Suppressor macrophage treated with lipopolysaccharide for 1 hour (primary cell): ENCODE measurements around the gene RAB2B.
A peak's percentile ranks its signal among the peaks of the same experiment; 100 is the strongest.

Experiments
- DNase-seq, 3 donors: peaks; one replicate each; pipeline ENCODE4 v3.0.0-alpha.2; 2020 to 2022

The RAB2B gene

DNA sequence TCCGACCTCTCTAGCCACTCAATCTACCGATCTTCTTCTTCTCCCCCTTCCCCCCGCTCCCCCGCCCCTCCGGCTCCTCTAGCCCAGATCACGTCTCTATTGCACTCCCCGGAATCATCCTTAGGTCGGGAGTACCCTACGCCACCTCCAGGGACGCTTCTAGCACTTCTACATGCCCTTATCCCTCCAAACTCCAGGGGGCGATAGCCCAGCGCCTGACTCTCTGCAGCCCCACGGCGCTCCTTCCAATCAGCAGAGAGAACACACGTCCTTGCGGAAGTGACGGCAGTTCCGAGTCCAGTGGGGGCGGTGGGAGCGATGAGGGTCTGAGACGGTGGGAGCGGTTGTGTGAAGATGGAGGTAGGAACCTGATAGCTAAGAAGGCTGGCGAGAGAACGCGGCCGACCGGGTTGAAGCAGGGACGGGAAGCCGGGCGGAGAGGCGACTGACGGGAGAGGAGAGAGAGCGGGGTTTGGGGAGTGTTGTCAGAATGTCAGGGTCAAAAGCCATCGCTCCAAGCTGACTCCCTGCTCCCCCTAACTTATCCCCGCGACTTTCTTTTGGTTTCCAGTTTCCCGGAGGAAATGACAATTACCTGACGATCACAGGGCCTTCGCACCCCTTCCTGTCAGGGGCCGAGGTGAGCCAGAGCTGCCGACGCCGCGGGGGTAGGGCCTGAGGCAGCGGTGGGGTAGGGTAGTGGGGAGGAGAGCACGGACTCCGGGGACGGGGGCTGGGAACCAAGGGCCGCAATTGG is at the start of gene RAB2B, which contains the start of gene TOX4:
Gene RAB2B, minus strand, starts transcription at position 35 of the 757 bp plus-strand sequence. CDS start 87 bp downstream, outside the sequence.
Gene TOX4, plus strand, starts transcription at position 271 of the 757 bp plus-strand sequence. Its CDS starts 84 bp downstream, at position 355.
- DNase-seq: peak; percentile 97 to 99 (median 98)

DNA sequence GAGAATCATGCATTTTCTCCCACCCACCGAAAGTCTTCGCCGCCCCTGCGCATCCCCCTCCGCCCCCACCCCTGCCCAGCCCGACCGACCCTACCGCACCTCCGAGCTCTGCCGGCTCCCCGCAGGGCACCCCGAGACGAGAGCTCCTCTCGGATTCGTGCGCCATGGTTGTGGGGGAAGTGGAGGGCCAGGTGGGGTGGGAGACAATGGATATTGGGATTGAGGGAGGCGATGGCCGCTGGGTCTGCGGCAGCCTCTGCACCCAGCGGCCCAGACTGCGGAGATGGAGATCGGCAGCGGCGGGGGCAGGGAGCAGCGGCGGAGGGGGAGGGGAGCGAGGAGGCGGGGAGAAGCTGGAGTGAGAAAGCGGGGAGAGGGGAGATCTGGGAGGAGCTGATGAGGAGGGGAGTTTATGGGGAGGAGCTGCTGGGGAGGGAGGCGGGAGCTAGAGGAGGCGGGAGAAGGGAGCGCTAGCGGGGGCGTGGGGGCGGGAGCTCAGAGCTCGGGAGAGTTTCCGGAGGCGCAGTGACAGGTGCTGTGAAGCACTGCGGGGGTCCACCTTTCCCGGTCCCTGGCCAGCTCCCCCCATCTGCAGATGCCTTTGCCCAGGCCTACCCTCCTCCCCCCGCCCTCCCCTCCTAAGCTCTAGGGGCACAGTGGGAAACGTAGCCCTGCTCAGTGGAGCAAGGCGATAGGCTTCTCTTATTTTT is 49.4 kb upstream of the RAB2B start, which contains the start of gene SALL2:
Gene SALL2, minus strand, starts transcription at position 385 of the 710 bp plus-strand sequence. Its CDS starts 219 bp downstream, at position 166.
- DNase-seq: peak in 2 of 3 donors; percentile 44 to 65

DNA sequence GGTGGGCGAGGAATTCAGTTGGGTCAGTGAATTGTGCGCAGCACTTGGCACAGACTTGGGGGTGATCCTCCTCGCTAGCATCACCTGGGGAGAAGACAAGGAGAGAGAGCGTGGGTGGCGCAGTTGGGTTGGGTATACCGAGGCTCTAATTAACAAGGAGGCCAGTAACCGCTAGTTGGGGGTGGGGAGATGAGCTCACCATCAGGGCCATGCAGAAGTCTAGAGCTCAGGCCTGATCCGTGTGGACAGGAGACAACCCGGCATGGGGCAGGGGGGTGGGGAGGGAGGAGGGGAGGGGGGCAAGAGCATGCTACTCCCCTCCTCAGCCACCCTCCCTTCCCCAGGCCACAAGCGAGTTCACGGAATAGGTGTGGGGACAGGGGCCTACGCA is 48.8 kb upstream of the RAB2B start:
- DNase-seq: no peak

DNA sequence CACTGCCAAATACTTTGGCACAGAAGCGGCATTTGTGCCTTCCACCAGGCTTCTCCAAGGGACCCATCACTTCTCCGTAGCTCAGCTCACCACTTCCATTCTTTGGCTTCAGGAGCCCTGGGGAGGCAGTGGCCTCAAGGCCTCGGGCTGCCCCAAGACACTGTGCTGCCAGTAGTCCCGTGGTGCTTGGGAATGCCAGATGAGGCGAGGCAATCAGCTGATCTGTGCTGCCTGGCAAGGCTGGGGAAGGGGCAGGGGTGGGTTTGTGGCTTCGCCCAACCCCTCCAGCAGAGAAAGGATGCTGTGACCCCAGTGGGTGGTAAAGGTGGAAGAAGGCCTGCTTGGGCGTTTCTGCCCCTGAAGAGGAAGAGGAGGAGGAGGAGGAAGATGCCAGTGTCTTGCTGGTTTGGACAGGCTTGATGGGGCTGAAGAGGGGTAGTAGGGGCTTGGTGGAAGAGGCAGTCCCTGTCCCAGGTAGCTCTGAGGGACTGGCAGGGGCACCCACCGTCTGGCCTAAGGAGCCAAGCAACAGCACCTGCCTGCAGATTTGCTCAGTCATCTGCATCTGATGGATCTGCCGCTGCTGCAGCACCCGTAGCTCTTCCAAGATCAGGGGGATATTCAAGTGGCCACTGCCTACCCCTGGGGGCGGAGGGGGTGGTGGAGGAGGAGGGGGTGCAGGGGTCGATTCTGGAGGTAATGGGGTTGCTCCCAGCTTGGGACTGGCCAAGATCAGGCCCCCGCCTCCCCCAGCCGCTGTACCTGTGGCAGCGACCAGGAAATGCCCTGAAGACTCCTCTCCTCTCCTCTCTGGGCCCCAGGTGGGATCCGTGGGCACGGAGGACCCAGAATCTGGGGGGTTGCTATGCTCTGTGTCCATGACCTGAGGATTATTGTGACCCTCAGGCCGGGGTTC is 48.1 kb upstream of the RAB2B start:
- DNase-seq: no peak

DNA sequence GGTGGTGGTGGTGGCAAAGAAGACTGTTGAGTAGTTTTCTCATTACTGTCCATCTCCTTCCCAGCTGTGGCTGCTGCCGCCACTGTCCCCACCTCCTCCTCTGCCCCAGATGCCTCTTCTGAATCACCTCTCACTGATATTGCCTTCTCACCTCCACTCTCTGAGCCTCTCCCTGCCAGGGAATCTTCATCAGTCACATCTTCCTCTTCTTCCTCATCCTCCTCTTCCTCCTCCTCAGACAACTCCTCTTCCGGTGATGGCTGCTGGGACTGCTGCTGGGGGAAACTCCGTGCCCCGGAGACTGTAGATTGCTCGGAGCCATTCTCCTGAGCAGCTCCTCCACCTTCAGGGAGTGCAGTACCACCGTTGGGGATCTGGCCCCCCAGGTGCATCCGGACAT is 46.4 kb upstream of the RAB2B start:
- DNase-seq: no peak

DNA sequence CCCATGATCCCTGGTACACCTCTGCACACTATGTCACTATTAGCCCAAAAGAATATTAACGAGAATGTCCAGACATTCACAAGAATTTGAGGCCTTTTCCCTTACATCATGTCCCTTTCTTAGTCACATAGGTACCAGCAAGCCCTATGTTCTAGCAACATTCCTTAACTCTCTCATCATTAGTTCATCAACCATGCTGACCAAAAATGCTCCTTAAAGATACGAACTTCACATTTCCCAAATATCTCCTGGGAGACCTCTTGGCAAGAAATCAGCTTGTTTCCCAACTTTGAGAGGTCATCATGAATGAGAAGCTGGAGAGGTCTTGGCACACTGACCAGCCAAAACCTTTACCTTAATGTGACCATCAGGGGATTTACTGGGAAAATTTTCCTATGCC is 44.7 kb upstream of the RAB2B start:
- no peak for DNase-seq

DNA sequence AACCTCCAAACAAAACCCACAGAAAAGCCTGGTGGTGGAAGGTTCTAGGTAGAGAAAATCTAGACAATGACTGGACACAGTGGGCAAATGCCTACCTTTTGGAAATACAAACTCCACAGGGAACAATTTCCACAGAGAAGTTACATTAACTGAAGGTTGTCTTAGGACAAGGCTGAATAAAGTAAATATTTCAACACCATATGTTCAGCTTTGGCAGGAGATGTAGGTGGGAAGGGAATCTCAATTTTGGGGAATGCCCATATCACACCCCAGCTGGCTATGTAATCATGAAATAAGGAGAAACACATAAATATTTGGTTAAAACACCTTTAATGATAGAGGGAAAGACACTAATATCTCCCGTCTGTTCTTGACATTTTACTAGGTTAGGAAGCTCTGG is 44.0 kb upstream of the RAB2B start:
- DNase-seq: no peak

DNA sequence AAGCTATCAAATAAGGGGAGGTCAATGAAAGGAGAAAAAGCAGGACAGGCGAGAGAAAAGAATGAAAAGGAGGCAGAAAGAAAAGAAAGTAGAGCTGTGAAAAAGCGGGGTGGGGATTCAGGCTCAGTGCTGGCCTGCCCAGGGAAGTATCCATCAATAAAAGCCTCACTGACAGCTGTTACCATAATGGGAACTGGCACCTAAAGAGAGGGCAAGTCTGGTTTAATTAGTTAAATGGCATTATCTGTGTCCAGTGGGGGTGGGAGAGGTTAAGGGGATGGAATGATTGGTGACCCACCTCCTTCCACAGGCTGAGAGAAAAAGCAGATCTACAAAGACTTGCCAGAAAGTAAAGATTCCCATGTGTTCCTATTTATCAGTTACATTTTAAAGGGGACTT is 42.0 kb upstream of the RAB2B start:
- DNase-seq: no peak

DNA sequence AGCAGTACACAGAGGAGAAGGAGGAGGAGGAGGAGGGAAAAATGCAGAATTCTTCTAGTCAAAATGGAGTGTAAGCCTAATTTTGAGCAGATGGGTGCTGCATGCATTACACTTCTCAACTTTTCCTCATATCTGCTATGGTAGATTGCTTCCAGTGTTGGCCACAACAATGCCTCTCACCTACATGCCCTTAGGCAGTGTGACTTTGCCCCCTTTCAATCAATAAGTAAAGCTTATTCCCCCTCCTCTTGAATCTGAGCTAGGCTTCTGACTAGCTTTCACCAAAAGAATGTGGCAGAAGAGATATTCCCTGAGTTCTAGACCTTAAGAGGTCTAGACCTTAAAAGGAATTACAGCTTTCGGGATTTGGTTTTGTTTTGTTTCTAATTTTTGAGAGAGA is 37.6 kb upstream of the RAB2B start:
- no peak for DNase-seq

DNA sequence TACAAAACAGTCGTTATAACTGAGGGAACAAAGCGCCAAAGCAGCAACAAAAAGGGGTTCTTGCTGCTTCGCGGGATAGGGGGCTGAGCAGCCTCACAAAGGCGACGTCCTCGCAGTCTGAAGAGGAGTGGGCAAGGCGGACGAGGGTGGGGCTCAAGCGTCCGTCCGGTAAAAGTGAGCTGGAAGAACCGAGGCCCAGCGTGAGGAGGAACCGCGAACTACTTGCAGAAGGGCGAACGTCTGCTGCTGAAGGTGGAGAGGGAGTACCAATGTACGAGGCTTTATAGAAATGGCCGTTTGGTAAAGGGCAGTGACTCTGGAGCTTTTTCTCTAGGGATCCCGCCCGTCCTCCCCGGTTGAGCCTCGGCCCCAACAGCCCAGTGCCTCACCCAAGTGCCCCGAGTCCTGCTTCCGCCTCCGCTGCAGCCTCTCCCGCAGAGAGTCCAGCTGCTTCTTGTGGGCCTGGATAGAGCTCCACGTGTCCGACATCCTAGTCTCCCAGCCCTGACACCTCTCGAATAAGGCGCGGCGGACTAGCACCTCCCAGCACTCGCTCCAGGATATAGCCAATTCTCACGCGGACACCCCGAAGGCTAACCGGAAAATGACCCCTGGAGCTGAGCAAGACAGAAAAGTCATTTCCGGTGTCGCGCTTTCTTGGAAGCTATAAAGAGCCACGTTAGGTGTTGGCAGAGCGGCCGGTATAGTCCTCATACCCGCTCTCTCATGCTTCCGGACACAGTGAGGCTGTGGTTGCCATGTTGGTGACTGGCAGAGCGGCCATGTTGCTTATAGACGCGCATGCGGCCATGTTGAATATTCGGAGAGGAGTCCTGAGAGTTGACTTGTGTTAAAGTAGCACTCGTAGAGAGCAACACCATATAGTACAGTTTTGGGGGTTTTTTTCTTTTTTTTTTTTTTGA is 34.2 kb upstream of the RAB2B start, which contains the start of gene METTL3:
Gene METTL3, minus strand, starts transcription at position 606 of the 923 bp plus-strand sequence. Its CDS starts 117 bp downstream, at position 489.
- peak; percentile 96 to 99 (median 99) for DNase-seq

DNA sequence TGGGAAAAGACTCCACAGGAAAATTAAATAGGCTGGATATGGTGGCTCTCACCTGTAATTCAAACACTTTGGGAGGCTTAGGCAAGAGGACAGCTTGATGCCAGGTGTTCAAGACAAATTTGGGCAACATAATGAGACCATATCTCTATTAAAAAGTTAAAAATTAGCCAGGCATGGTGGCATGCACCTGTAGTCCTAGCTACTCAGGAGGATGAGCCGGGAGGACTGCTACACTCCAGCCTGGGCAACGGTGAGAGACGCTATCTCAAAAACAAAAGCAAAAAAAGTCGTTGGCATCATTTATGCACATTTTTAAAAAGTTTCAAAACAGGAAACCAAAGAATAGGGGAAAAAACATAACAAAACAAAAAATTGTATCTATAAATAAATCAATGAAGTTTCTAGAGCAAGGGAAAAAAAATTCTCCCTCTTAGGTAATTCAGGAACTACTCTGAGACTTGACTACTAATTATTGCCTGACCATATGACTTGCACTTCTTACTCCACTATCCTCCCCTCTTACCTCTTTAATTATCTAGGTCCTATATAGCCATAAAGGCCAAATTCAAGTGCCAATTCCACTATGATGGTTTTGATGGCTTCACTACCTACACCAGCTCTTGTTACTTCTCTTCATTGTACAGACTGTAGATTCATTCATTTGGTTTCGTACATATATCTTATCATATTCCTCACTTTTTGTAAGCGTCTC is 32.8 kb upstream of the RAB2B start:
- DNase-seq: peak in 2 of 3 donors; percentile 33 to 36

DNA sequence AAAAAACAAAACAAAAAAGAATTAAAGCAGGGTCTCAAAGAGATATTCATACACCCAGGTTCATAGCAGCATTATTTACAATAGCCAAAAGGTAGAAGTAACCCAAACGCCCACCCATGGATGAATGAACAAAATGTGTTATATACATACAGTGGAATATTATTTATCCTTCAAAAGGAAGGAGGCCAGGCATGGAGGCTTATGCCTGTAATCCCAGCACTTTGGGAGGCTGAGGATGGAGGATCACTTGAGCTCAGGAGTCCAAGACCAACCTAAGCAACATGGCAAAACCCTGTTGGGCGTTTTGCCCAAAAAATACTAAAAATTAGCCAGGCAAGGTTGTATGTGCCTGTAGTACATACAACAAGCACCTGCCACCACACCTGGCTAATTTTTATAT is 29.8 kb upstream of the RAB2B start:
- DNase-seq: no peak

DNA sequence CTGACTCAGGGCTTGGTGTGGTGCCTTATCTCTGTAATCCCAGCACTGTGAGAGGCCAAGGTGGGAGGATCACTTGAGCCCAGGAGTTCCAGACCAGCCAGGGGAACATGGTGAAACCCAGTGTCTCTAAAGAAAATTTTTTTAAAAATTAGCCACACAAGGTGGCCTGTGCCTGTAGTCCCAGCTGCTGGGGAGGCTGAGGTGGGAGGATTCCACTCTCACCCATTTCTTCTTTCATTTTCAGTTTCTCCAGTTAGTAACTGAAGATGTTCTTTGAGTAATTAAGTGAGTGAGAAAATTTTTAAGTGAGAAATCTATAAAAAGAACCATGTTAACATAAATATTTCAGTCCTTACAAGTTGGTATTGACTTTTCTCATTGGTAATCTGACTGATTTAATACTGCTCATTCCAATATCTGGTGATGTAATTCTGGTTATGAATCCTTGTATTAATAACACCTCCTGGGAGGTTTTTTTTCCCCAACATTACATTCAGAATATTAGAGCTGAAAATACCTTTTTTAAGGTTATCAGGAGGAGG is 28.3 kb upstream of the RAB2B start:
- peak; percentile 19 to 36 (median 26) for DNase-seq

DNA sequence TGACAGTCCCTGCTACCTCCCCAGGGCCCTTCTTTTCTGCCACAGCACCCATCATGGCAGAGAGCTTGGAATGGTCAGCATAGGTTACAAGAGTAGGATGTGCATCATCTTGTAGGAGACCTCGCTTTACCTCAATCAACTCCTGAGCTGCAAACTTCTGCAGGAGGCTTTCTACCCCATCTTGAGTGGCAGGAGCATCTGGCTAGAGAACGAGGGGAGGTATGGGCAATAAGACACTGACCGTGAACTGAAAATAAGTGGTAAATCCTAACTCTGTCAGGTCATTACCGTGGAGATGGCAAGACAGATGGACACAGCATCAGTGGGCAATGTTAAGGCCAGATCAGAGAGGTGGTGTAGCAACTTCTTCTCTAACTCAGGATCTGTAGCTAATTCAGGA is 26.6 kb upstream of the RAB2B start:
- DNase-seq: no peak

DNA sequence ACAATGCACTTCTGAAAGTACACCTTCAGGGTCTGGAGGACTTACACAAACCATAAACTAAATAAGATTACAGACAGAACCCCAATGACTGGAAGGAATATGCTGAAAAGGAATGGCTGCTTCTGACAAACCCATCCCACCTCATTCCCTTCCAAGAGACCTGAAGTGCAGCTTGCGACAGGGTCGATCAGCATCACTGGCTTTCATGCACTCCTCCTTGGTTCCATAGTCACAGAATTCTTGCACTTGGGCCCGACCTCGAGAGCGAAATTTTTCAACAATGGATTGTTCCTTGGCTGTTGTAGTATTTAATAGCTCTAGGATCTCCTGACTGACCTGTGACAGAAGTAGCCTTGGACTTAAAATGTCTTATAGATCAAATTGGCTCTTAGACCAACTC is 24.8 kb upstream of the RAB2B start:
- DNase-seq: no peak

DNA sequence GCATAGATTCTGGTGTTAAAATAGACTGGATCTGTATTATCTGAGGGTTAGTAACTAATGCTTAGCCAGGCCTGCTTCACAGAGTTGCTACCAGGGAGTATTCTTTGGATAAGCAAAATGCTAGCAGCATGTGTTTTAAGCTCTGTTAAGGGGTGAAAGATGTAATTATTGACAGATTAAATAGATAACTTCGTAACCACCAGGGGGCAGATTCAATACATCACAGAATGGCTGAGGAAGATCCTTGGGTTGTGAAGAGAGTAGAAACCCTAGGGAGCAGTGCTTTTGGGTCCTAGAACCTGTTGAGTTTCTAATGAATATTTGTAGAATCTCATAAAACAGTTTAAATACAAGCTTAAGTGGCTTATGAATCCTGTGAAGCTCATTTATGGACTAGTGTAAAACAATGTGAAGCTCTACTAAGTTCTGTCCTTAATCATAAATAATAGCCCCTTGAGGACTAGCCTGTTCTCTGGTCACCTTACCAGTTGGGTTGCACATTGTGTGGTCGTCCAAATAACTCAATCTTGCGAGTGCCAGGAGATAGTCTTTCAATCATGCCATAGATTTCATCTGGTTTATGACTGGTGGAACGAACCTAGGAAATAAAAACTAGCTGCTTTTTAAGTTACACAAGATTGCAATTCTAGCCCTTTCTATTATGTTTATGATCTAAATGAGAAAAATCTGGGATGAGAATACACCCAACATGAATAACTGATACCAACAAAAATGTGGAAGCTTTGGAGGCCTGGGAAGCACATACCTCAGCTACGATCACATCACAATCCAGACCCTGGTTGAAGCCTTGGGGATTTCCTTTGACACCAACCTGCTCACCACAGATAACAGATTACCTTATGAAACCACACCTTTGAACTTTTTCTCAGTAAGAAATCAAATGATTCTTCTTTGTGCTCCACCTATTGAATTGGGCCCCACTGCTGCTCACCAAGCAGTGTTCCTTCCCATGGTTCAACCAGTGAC is 22.1 kb upstream of the RAB2B start:
- DNase-seq: peak; percentile 63 to 67 (median 65)

DNA sequence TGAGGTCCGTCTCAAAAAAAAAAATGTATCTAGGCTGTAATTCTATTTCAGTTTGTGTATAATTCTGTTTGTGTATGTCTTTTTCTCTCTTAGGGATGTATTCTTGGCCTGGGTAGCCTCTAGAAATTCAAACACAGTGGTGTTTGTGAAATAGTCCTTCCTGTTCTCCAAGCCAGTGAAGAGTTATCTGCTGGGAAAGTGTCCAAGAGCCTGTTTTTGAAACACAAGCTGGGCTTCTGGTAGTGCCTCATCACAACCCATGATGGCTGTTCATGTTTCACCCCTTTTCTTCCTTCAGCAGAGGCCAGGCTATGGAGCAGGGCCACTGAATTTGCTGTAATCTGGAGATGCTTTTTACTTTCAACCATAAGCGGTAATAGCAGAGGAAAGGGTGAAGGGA is 19.7 kb upstream of the RAB2B start:
- DNase-seq: no peak

DNA sequence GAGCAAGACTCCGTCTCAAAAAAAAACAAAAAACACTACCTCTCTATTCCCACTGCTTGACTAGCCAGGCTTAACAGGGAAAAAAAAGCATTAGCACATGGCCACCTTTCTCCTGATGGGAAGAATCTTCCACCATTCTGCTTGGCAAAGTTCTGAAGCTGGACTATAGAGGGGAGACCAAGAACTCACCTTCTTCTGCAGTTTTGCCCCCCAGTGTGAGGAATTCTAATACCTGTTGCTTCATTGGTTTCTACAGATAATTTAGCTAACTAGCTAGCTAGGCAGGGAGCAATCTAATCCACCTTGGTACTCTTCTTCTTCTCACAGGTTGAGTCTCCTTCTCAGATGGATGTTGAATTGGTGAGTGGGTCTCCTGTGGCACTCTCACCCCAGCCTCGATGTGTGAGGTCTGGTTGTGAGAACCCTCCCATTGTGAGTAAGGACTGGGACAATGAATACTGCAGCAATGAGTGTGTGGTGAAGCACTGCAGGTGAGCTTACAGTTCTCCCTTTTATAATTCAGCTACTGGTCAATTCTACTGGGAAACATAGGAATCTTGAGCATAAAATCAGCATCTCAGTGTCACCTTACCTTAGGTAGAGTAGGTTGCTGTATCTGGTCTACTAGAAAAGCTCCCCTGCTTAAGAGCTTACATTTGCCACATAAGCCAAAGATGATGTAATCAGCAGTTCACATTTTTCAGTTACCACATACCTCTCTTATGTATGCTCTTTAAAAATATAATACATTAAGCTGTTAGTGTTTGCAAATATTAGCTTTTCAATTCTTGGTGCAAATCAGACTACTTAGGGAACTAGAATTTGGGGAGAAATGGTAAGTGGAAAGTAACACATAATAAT is 18.4 kb upstream of the RAB2B start:
- DNase-seq: no peak
